ENCODE data around the gene SLC6A18.

The SLC6A18 gene

DNA sequence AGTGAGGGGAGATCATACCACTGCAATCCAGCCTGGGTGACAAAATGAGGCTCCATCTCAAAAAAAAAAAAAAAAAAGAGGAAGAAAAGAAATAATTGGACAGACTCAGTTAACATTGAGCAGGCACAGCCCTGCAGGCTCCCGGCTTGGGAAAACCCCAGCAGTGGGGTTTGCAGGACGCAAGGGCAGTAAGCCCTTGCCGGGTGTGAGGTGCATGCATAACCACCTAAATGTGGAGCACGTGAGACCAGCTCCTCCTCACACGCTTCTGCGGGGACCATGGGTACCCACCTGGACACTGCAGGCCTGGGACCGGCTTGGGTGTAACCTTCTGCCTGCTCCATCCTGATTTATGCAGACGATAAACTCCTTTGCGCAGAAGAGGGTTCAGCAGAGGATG lies 4.8 kb upstream of the SLC6A18 start:
- 86% methylated on average over 9 of the region's 9 CpGs for WGBS
- H3K4me3 ChIP-seq (ENCODE audit: low read length) = no peak overlapping the region
- H3K27ac ChIP-seq (ENCODE audit: low read depth, low read length) = no peak overlapping the region
- no peaks in the 10 kb centered on the region for H3K4me1 ChIP-seq (ENCODE audit: insufficient read depth, low read length)
- no peaks in the 10 kb centered on the region for H3K36me3 ChIP-seq (ENCODE audit: insufficient read depth, low read length)
- no peak overlapping the region for H3K9ac ChIP-seq (ENCODE audit: low read depth, low read length)
- no peaks in the 10 kb centered on the region for H3K9me3 ChIP-seq (ENCODE audit: insufficient read depth, low read depth, low read length)
- H3K27me3 ChIP-seq (ENCODE audit: insufficient read depth, low read length) = no peaks in the 10 kb centered on the region

DNA sequence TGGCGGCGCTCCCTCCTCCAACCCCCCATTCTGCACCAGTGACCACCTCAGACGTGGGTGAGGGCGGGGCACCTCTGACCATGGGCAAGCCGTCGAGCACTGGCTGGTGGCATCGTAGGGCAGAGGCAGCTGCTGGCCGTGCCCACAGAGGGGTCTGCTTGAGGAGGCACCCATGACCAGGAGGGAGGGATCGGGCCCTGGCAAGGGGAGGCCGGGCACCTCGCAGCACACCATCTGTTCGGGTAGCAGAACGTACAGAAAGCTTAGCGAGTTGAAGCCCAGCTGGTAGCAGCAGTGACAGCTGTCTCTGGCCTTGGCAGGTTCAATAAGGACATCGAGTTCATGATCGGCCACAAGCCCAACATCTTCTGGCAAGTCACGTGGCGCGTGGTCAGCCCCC lies 4.3 kb upstream of the SLC6A18 start:
- no peak overlapping the region for H3K27ac ChIP-seq (ENCODE audit: low read depth, low read length)
- WGBS = 90% methylated on average over 19 of the region's 19 CpGs
- H3K4me3 ChIP-seq (ENCODE audit: low read length) = no peak overlapping the region
- no peak overlapping the region for H3K9ac ChIP-seq (ENCODE audit: low read depth, low read length)
- no peaks in the 10 kb centered on the region for H3K9me3 ChIP-seq (ENCODE audit: insufficient read depth, low read depth, low read length)
- H3K27me3 ChIP-seq (ENCODE audit: insufficient read depth, low read length) = no peaks in the 10 kb centered on the region
- H3K36me3 ChIP-seq (ENCODE audit: insufficient read depth, low read length) = no peaks in the 10 kb centered on the region
- no peaks in the 10 kb centered on the region for H3K4me1 ChIP-seq (ENCODE audit: insufficient read depth, low read length)

DNA sequence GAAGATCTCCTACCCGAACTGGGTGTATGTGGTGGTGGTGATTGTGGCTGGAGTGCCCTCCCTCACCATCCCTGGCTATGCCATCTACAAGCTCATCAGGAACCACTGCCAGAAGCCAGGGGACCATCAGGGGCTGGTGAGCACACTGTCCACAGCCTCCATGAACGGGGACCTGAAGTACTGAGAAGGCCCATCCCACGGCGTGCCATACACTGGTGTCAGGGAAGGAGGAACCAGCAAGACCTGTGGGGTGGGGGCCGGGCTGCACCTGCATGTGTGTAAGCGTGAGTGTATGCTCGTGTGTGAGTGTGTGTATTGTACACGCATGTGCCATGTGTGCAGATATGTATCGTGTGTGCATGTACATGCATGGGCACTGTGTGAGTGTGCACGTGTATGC lies 3.5 kb upstream of the SLC6A18 start:
- no peak overlapping the region for H3K9ac ChIP-seq (ENCODE audit: low read depth, low read length)
- no peaks in the 10 kb centered on the region for H3K9me3 ChIP-seq (ENCODE audit: insufficient read depth, low read depth, low read length)
- no peaks in the 10 kb centered on the region for H3K36me3 ChIP-seq (ENCODE audit: insufficient read depth, low read length)
- no peak overlapping the region for H3K27ac ChIP-seq (ENCODE audit: low read depth, low read length)
- 96% methylated on average over 9 of the region's 10 CpGs for WGBS
- no peaks in the 10 kb centered on the region for H3K27me3 ChIP-seq (ENCODE audit: insufficient read depth, low read length)
- H3K4me3 ChIP-seq (ENCODE audit: low read length) = no peak overlapping the region
- H3K4me1 ChIP-seq (ENCODE audit: insufficient read depth, low read length) = no peaks in the 10 kb centered on the region

DNA sequence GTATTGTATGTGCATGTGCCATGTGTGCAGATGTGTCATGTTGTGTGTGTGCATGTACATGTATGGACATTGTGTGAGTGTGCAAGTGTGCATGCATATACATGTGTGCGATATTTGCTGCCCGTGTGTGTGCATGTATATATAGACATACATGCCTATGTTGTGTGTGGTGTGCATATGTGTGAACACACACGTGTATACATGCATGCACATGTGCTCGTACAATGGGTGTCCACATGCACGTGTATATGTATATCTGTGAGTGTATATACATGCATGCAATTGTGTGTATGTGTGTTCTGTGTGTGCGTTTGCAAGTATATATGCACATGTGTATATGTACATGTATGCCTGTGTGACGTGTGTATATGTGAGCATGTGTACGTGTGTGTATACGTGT lies 3.0 kb upstream of the SLC6A18 start:
- no peak overlapping the region for H3K4me3 ChIP-seq (ENCODE audit: low read length)
- WGBS = 88% methylated on average over 9 of the region's 9 CpGs

DNA sequence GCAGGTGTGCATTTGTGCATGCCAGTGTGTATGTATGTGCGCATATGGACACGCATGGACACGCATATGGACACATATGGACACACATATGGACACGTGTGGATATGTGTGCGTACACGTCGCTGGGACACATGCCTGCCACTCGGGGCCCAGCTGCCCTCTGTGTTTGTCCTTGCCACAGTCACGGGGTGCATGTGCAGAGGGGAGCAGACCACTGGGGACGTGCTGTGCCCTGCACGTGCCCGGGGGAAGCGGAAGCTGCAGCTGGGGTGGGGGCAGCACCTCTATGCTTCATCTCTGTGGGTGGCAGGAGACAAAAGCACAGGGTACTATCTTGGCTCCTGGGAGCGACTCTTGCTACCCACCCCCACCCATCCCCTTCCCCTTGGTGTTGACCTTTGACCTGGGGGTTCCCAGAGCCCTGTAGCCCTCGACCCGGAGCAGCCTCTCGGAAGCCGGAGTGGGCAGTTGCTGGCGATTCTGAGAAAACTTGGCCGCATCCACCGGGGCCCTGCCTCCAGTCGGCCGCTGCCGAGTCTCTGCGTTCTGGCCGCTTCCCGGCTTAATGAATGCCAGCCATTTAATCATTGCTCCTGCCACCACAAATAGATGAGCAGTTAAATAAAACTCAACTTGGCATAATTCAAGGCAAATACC lies 2.4 kb upstream of the SLC6A18 start:
- Histone ChIP-seq H3K4me3 (ENCODE audit: low read length) (no peak overlapping the region), H3K36me3 (ENCODE audit: insufficient read depth, low read length) (no peaks in the 10 kb centered on the region), H3K27ac (ENCODE audit: low read depth, low read length) (no peak overlapping the region), H3K9me3 (ENCODE audit: insufficient read depth, low read depth, low read length) (no peaks in the 10 kb centered on the region), H3K27me3 (ENCODE audit: insufficient read depth, low read length) (no peaks in the 10 kb centered on the region), H3K9ac (ENCODE audit: low read depth, low read length) (no peak overlapping the region), H3K4me1 (ENCODE audit: insufficient read depth, low read length) (no peaks in the 10 kb centered on the region)
- 93% methylated on average over 27 of the region's 27 CpGs for WGBS

More for the DNA sequence above, 3.0 kb upstream of the SLC6A18 start:
- Histone ChIP-seq H3K9ac (ENCODE audit: low read depth, low read length) (no peak overlapping the region), H3K27ac (ENCODE audit: low read depth, low read length) (no peak overlapping the region), H3K27me3 (ENCODE audit: insufficient read depth, low read length) (no peaks in the 10 kb centered on the region), H3K4me1 (ENCODE audit: insufficient read depth, low read length) (no peaks in the 10 kb centered on the region), H3K9me3 (ENCODE audit: insufficient read depth, low read depth, low read length) (no peaks in the 10 kb centered on the region), H3K36me3 (ENCODE audit: insufficient read depth, low read length) (no peaks in the 10 kb centered on the region)

DNA sequence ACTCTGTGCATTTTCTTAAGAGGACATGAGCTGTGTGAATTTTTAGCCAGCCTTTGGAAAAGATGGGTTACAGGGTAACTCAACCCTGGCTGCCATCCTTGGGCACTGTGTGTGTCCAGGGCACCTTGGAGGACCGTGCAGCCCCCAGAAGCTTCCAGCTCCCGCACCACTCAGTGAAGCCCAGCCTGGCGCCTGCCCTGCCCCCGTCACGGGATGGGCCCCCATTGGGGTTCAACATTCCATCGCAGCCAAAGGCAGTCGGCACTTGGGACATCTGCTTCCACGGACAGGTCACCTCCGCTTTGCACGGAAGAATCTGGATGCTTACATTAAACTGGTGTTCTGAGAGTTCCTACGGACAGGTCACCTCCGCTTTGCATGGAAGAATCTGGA lies 1.9 kb upstream of the SLC6A18 start:
- H3K27ac ChIP-seq (ENCODE audit: low read depth, low read length) = no peak overlapping the region
- no peaks in the 10 kb centered on the region for H3K4me1 ChIP-seq (ENCODE audit: insufficient read depth, low read length)
- H3K9ac ChIP-seq (ENCODE audit: low read depth, low read length) = no peak overlapping the region
- no peaks in the 10 kb centered on the region for H3K36me3 ChIP-seq (ENCODE audit: insufficient read depth, low read length)
- no peaks in the 10 kb centered on the region for H3K27me3 ChIP-seq (ENCODE audit: insufficient read depth, low read length)
- H3K4me3 ChIP-seq (ENCODE audit: low read length) = no peak overlapping the region
- 92% methylated on average over 12 of the region's 12 CpGs for WGBS
- H3K9me3 ChIP-seq (ENCODE audit: insufficient read depth, low read depth, low read length) = no peaks in the 10 kb centered on the region

DNA sequence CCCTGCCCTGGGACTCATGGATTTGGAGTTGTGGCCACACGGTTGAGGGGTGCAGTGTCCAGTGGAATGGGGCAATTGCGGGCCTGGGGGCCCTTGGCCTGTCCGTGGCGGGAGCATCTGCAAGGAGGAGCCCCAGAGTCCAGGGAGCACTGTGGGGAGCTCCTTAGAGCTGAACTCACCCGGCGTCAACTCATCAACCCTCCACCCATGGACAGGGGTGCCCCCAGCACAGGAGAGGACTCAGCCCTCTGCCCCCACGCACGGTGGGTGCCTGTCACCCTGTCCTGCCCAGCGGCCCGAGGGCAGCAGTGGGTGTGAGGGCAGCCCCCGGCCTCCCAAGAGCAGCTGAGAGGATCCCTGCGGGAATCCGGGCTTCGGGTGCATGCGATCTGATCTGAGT lies 550 bp upstream of the SLC6A18 start:
- H3K9me3 ChIP-seq (ENCODE audit: insufficient read depth, low read depth, low read length) = no peaks in the 10 kb centered on the region
- WGBS = 98% methylated on average over 15 of the region's 15 CpGs
- H3K4me3 ChIP-seq (ENCODE audit: low read length) = no peak overlapping the region
- no peaks in the 10 kb centered on the region for H3K27me3 ChIP-seq (ENCODE audit: insufficient read depth, low read length)
- H3K36me3 ChIP-seq (ENCODE audit: insufficient read depth, low read length) = no peaks in the 10 kb centered on the region
- no peaks in the 10 kb centered on the region for H3K4me1 ChIP-seq (ENCODE audit: insufficient read depth, low read length)
- H3K27ac ChIP-seq (ENCODE audit: low read depth, low read length) = no peak overlapping the region
- H3K9ac ChIP-seq (ENCODE audit: low read depth, low read length) = no peak overlapping the region

DNA sequence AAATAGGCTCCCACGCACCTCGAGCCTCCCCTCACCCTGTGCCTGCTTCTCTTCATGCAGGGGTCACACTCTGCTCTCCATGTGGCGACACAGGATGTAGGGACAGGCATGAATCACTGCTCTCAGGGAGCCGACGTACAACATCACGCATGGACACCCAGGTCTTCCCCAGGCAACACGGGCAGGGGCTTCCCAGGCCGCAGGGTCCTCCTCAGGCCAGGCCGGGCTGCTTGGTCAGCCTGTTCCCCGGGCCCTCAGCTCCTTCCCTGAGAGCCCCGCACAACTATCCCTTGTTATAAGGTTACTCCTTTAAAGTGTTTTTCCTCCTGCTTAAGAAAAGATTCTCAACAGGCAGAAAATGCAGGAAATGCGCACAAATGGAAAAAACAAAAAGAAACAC lies 1.1 kb downstream of the SLC6A18 start:
- Histone ChIP-seq H3K4me1 (ENCODE audit: insufficient read depth, low read length) (no peaks in the 10 kb centered on the region), H3K9ac (ENCODE audit: low read depth, low read length) (no peak overlapping the region), H3K4me3 (ENCODE audit: low read length) (no peak overlapping the region), H3K27me3 (ENCODE audit: insufficient read depth, low read length) (no peaks in the 10 kb centered on the region), H3K36me3 (ENCODE audit: insufficient read depth, low read length) (no peaks in the 10 kb centered on the region), H3K9me3 (ENCODE audit: insufficient read depth, low read depth, low read length) (no peaks in the 10 kb centered on the region), H3K27ac (ENCODE audit: low read depth, low read length) (no peak overlapping the region)
- WGBS = 84% methylated on average over 12 of the region's 12 CpGs

DNA sequence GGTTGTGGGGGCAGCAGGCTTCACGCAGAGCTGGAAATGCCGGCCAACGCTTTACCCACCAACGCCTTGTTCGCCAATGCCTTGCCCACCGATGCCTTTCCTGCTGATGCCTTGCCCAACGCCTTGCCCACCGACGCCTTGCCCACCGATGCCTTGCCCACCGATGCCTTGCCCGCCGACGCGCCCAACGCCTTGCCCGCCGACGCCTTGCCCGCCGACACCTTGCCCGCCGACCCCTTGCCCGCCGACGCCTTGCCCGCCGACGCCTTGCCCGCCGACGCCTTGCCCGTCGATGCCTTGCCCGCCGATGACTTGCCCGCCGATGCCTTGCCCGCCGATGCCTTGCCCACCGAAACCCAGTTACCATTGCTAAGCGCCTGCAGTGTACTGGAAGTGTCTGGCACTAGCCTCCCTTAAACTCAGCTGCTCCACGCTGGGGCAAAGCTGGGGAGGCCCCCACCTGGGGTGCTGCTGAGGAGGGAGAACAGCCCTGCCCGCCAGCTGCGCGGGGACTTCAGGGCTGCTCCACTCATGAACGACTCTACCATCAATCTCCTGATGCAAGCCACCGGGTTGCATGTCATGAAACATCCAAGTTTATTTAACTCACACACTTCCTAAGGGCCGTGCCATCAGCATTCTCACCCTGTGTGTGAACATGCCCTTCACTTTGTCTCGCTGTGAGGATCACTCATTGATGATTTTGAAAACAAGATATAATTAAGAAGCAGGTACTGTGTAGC lies 1.8 kb downstream of the SLC6A18 start:
- Histone ChIP-seq H3K9me3 (ENCODE audit: insufficient read depth, low read depth, low read length) (no peaks in the 10 kb centered on the region), H3K9ac (ENCODE audit: low read depth, low read length) (no peak overlapping the region), H3K36me3 (ENCODE audit: insufficient read depth, low read length) (no peaks in the 10 kb centered on the region), H3K4me1 (ENCODE audit: insufficient read depth, low read length) (no peaks in the 10 kb centered on the region), H3K27me3 (ENCODE audit: insufficient read depth, low read length) (no peaks in the 10 kb centered on the region), H3K27ac (ENCODE audit: low read depth, low read length) (no peak overlapping the region), H3K4me3 (ENCODE audit: low read length) (no peak overlapping the region)
- WGBS = 87% methylated on average over 49 of the region's 50 CpGs

DNA sequence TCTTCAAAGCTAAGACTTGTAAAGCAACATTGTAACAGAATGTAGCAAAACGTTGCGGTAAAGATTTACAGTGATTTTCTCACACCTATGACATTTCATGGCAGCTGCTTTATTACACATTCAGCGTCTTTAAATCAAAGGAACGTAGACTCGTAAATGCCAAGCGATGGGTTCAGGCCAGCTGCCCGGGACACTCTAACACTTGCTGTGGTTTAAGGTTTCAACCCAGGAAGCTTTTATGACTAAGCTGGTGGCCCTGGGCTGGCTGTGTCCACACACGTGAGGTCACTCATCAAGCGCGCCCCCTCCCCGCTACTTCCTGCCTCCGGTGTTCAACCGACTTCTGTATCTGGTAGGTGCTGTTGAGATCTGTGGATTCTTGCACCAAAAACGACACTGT lies 2.5 kb downstream of the SLC6A18 start:
- Histone ChIP-seq H3K27me3 (ENCODE audit: insufficient read depth, low read length) (no peaks in the 10 kb centered on the region), H3K4me1 (ENCODE audit: insufficient read depth, low read length) (no peaks in the 10 kb centered on the region), H3K27ac (ENCODE audit: low read depth, low read length) (no peak overlapping the region), H3K9me3 (ENCODE audit: insufficient read depth, low read depth, low read length) (no peaks in the 10 kb centered on the region), H3K4me3 (ENCODE audit: low read length) (no peak overlapping the region), H3K36me3 (ENCODE audit: insufficient read depth, low read length) (no peaks in the 10 kb centered on the region), H3K9ac (ENCODE audit: low read depth, low read length) (no peak overlapping the region)
- 89% methylated on average over 14 of the region's 14 CpGs for WGBS

DNA sequence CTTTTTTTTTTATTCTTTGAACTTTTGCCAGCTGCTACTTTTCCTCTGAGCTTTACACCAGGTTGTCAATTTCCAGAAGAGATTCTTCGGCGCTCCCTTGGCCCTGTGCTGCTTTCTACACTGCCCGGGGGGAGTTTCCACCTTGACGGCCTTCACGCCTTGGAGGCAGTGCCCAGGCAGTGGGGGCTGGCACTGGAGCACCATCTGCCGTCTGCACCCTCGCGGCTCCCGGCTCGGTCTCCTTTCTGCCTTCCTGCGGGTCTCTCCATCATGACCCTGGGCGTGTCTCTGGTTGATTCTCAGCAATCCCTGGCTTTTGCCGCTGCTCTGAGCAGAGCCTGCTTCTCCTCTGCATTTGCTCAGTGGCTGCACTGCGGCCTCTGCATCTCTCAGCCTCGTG lies 2.9 kb downstream of the SLC6A18 start:
- H3K9me3 ChIP-seq (ENCODE audit: insufficient read depth, low read depth, low read length) = no peaks in the 10 kb centered on the region
- no peaks in the 10 kb centered on the region for H3K36me3 ChIP-seq (ENCODE audit: insufficient read depth, low read length)
- 86% methylated on average over 15 of the region's 15 CpGs for WGBS
- H3K27ac ChIP-seq (ENCODE audit: low read depth, low read length) = no peak overlapping the region
- H3K4me3 ChIP-seq (ENCODE audit: low read length) = no peak overlapping the region
- no peaks in the 10 kb centered on the region for H3K27me3 ChIP-seq (ENCODE audit: insufficient read depth, low read length)
- H3K9ac ChIP-seq (ENCODE audit: low read depth, low read length) = no peak overlapping the region; the same call in 1 of the 2 replicates
- no peaks in the 10 kb centered on the region for H3K4me1 ChIP-seq (ENCODE audit: insufficient read depth, low read length)

Measured in HUES64 (cell line).